HG02678 (cell line): Measurements from ENCODE around the gene SLC27A3.

Experiments
- ATAC-seq: cut with Tn5 transposase; IDR thresholded peaks from one replicate; pipeline ENCODE4 v1.9.1; 2021; ENCODE audit warnings: mild to moderate bottlenecking, moderate library complexity; ENCODE audit not compliant: unreplicated experiment

SLC27A3 gene, protein sequence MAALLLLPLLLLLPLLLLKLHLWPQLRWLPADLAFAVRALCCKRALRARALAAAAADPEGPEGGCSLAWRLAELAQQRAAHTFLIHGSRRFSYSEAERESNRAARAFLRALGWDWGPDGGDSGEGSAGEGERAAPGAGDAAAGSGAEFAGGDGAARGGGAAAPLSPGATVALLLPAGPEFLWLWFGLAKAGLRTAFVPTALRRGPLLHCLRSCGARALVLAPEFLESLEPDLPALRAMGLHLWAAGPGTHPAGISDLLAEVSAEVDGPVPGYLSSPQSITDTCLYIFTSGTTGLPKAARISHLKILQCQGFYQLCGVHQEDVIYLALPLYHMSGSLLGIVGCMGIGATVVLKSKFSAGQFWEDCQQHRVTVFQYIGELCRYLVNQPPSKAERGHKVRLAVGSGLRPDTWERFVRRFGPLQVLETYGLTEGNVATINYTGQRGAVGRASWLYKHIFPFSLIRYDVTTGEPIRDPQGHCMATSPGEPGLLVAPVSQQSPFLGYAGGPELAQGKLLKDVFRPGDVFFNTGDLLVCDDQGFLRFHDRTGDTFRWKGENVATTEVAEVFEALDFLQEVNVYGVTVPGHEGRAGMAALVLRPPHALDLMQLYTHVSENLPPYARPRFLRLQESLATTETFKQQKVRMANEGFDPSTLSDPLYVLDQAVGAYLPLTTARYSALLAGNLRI

DNA sequence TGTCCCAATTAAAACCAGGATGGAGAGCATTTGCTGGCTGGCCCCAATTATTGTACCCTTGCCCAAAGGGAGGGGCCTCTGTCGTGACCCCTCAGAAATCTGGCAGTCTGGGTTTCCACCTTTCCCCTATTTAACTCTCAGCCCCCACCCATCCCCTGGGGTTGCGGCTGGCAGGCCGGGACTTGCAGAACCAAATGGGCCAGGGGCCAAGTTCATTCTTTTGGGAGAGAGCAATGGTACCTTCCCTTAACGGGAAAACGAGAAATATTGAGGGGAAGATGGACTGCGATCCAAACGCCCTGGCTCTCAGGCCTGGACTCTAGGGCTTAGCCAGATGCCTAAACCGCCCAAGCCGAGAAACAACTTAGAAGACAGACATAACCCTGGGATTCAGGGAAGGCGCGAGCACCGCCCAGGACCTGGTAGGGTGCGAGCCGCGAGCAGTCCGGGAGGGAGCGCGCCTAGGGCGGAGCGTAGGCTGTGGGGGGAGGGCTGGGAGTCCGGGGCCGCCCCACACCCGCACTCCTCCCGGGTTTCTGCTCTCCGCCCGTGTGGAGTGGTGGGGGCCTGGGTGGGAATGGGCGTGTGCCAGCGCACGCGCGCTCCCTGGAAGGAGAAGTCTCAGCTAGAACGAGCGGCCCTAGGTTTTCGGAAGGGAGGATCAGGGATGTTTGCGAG lies at the start of gene SLC27A3:
TSS of gene SLC27A3 (plus strand) at position 628 of the 678 bp plus-strand sequence. CDS start 91 bp downstream, outside the sequence.
- peak; percentile 26 for ATAC-seq

DNA sequence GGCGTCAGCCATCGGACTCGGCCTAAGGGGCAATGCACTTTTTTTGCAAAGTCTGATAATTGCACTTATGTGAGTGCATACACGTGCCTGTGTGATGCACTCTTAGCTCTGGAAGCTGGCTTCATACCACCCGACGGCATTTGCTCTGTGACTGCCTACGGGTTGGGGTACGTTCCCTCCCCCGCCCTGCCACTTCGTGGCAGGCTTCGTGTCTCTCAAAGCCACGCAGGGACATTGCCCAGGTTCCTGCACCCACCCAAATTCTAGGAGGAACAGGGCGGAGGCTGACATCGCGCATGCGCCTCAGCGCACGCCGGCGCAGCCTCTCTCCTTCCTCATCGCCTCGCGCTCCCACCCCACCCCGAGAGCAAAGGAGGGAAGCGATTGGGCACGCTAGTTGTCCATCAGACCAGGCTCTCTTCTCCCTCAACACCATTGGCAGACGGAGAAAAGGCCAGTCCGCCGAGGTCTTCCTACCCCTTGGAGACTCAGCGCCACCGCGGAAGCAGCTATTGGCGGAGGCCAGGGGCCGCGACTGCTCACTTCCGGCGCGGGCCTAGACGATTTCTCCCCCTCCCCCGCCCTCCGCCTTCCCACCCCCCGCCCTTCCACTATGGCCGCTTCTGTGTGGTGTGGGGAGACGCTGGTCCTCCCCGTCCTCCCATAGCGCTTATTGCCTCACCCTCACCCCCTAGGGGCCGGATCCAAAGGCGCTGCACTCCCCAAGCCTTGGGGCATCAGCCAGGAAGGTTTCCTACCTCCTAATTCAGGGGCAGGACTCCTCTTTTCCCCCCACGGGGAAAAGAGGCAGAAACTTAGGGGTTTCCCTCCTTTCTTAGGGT lies 47.5 kb upstream of the SLC27A3 start, which contains the start of gene INTS3:
TSS of gene INTS3 (plus strand) at position 588 of the 842 bp plus-strand sequence. CDS start 585 bp downstream, outside the sequence.
- ATAC-seq = peak; percentile 97

DNA sequence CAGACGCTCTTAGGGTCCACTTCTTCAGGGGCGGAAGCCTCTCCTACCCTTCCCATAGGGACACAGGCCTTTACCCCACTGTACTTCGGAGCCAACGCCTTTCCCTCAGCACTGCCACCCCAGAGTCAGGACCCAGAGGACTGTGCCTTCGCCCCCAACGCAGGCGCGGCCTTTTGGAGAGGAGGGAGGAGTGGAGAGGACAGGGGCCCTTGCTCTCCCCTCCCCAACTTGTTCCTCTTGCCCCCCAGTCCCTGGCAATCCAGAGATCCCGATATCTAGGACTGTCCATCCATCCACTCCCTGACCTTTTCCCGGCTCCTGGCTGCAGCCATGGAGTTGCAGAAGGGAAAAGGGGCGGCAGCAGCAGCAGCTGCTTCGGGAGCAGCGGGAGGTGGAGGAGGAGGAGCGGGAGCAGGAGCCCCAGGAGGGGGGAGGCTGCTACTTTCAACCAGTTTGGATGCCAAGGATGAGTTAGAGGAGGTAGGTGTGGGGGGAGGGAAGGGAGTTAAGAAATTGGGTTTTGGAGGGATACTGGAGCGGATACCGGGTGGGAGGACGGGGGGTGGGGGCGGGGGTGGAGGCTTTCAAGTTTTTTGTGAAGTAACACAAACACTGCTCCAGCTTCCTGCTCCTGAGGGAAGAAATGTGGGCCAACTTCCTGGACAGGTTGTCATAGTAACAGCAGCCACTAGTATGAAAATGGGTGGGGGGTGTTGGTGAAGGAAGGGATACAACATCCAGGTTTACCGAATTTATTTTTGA lies 46.7 kb upstream of the SLC27A3 start:
- ATAC-seq = no peak

DNA sequence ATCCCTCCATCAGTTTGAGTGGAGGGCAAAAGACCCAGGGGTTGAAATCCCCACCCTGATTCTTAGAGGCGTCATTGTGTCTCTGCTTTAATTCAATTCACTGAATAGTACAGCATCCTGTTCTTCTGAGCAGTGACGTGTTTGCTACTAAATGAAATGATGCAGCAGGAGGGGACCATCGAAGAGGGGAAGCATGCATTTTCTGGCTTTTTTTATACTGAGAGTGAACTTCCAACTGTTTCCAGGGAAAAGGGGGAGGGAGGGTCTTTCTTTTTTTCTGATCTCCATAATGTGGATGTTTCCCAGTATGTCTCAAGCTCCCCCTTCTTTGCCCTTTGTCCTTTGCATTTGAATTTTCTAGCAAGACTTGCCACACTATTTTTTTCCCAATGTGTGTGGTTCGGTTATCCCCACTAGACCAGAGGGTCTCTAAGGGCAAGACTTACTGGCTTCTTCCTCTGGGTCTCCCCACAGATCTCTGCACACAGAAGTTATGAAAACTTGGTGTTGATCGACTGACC lies 44.7 kb upstream of the SLC27A3 start:
- ATAC-seq = no peak

DNA sequence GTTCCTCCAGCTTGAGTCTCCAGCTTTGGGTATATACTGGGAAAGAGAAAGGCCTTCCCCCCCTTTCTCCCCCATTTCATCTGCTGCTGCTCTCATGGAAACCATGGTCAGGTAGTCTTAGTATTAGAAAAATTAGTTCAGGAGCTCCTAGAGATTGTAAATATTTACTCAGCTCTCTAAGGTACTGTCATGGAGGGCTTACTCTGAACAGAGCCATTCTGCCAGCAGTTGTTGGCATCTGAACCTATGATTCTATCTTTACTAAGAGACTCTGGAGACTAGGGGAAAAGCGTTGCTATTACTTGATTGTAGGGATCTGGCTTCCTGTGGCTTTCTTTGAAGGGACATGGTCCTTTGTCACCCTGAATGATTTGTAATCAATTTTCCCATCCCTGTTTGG lies 41.2 kb upstream of the SLC27A3 start:
- ATAC-seq = no peak

DNA sequence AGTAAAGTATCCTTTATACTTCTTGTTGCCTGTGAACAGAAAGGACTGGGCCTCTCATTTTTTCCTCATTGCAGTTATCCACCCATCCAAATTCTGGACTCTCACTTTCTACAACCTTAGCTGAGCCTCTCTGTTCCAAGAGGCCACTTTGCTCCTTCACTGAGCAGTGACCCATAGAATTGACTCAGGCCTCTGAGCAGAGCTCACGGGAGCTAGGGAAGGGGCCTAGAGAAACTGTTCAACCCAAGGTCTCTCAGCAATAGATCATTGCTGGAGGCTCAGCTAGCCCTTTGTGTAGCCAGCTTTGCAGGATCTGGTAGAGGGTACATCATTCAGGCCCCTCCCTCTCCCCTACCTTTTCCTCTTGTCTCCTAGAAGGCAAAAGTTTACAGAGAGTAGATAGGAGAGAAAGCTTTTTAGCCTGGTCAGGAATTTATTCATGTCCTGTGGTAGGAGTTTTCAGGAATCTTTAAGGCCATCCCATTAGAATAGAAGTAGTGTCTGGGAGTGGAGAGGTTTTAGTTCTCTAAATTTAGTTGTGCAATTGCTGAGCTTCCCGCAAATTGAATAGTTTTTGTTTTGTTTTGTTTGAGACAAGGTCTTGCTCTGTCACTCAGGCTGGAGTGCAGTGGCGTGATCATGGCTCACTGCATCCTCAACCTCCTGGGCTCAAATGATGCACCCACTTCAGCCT lies 40.7 kb upstream of the SLC27A3 start:
- ATAC-seq = peak; percentile 32

DNA sequence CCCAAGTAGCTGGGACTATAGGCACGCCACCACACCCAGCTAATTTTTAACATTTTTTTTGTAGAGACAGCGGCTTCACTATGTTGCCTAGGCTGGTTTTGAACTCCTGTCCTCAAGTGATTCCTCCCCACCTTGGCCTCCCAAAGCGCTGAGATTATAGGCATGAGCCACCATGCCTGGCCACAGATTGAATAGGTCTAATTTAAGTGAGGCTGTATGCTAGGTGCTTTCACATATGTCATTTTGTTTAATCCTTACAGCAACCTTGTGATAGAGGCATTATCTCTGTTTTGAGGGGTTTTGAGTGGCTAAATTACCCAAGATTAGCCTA lies 40.2 kb upstream of the SLC27A3 start:
- ATAC-seq = no peak

DNA sequence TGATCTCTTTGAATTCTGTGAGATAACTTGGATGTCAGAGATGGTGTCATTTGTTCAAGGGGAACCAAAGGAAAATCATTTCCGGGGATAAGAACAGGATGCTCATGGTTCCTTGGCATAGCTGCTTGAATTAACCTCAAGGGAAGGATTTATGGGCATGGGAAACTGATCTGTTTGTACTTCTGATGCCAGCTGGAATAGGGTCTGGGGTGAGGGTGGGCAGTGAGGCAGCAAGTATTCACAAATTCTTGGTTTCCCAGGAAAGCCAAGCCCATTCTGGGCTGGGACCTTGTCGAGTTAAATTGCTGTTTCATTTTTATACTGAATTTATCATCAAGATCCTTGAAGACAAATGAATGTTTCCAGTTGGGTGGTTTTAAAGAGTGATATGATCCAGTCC lies 33.2 kb upstream of the SLC27A3 start:
- no peak for ATAC-seq

DNA sequence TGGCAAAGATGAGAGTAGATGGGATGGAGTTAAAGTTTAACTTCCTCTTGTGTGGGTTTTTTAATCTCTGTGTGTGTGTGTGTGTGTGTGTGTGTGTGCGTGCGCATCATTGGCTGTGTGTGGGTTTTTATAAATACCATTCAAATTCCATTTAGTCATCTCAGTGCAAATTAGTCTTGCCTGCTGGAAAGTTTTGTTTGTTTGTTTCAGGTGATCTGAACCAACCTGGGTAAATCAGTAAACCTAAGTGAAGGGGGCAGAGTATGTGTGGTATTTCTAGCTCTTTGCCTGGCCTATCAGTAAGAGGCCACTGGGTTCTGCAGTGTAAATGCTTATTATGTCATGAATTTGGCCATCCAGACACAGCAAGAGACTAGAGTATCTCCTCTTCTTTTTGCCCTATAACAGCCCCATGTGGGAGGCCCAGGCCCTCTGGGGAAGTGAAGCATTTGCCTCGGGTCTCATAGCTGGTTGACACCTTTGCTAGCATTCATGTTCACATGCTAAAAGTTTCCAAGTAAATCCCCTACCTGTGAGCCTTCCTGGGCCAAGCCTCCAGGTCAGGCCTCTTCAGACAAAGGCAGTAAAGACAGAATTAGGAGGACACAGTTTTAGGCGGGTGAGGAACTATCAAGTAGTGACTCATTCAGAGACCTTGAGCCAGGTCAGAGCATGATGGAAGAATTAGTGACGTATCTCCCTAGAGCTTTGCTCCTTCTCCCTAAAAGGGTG lies 32.6 kb upstream of the SLC27A3 start:
- peak; percentile 59 for ATAC-seq

DNA sequence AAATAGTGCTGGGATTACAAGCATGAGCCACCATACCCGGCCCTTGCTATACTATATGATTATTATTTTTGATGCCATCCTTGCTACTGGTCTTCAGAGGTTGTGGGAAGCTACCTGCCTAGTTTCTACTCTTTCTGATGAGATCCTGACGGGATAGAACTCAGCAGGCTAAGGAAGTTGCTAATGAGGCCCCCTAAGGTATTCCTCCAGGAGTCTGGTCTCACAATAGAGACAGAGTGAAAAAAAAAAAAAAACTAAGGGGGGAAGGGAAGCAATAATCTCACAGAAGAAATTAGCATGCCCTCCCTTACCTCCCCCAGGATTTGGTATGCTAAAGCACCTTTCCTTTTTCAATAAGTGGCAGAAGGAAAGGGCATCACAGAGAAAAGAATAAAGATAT lies 29.8 kb upstream of the SLC27A3 start:
- no peak for ATAC-seq

DNA sequence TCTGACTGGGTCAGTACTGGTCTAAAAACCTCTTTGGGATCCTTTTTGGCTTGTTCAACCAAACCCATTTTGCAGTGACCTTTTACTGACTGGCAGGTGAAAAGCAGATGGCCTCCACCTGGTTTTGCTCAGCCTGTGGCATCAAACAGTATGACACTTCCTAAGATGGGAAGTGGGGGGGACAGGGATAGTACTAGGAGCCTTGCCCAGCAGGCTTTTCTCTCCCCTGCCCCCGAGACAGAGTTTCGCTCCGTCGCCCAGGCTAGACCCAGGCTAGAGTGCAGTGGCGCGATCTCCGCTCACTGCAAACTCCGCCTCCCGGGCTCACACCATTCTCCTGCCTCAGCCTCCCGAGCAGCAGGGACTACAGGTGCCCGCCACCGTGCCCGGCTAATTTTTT lies 29.0 kb upstream of the SLC27A3 start:
- ATAC-seq = no peak

DNA sequence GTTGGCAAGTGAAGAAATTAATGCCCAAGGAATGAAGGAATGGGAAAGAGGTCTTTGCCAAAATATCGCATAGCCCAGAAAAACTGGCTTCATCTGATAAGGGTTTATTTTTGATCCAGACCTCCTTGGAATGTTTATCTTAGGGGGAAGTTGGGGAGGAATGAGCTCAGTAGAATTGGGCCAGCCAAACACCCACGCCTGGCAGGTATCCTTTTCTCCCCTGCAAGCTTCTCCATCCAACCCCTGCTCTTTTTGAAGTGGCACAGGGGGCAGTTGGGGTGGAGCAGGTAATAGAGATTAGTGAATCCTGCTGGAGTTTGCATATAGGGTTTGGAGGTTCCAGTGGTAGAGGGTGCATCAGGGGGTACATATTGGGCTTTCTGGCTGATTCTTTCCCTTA lies 26.3 kb upstream of the SLC27A3 start:
- no peak for ATAC-seq

DNA sequence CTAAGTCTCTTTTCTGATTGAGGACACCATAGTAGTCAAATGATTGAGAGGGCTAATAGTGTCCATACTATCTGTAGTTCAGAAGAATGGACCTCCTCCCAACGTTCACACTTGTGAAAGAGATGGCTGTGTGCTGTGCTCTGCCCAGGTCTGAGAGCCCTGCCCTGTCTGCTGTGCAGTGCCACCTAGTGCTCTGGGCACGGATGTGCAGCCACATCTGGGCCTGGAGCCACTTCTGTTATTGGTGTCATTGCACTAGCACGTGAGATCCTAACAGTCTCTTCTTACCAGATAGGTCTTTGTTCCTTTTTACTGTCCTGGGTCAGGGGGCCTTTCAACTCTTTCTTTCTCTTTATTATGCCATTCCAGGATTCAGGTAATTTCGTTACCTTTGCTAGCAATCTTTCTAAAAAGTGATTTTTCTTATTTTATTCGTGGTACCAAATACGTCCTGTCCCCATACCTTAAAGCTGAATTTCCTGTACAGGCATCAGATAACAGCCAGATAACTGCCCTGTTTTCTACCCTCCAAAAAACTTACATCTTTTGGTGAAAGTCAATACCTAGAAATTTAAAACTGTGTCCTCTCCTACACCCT lies 25.7 kb upstream of the SLC27A3 start:
- peak; percentile 87 for ATAC-seq

DNA sequence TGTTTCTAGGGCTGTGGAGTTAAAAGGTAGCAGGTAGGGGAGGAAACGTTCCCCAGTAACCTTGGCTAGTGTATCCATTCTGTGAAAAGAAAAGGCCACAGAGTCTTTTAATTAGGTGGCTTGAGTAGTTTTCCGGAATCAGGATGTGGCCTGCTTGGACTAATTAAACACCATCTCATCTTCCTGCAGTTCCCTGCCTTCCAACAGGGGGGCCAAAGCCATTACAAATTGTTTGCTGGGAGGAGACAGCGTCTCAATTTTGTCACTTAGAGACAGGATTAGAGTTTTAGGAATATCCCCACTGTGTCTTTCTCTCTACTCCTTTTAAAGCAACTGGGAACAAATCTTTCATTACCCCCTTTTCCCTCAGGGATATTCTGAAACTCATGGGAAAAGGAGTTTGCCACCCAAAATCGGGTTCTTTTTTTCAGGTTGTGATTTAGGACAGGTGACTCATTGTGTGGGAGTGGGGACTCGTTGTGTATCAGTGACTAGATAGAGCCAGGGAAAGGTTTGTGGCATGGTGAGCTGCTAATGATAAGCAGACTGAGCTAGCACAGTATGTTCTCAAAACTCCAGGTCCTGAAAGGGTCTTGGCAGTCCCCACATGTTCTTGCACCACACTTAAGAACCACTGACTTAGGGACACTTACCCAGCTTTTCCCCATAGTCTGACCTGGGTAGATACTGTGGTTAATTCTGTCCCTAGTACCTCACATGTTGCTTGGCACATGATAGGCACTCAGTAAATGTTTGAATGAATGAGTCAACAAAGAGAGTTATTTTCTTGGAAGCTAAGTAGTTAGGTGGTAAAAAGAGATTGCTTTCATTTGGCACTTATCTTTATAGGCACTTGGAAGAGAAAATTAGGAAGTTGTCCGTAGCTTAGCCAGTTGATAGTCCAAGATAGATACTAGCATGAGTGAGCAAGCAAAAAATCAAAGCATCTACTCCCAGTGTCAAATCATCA lies 24.9 kb upstream of the SLC27A3 start:
- ATAC-seq = no peak

DNA sequence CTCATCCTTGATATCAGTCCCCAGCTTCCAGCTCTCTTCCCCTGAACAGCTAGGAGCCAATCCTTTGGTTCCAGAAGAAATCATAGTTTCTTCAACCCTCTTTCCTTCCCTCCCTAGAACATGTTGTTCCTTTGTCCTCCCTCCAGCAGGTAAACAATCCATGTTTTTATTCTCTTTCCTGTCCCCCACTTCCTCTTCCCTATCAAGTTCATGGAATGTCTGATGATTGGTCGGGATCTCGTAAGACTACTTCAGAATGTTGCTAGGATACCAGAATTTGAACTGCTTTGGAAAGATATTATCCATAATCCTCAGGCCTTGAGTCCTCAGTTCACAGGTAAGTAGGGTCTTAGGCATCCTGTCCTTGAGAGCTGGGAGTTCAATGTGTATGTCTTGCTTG lies 23.1 kb upstream of the SLC27A3 start:
- ATAC-seq = no peak

DNA sequence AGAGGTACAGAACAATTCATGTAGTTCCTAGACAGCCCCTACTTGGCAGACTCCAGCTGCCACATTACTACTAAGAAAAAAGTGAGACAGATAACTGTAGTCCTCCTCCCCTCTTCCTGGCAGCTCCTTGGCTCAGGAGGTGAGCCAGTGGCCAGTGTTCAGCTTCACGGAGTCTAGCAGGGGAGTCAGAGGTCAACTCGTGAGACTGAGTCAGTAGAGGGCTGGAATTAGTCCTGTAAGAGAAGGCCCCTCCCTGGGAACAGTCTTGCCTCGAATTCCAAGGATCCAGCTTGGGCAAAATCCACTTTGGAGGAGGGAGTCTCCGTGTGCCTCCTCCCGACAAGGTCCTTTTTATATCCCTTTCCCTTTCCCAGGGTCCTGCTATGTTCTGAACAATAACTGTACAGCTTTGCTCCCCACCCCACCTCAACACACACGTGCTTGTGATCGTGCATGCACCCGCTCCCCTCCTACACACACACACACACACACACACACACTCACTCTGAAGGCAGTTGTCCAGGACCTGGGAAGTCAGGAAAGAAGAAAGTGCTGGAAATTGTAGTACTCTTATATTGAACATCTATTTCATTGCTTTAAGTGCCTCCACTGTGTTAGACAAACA lies 22.5 kb upstream of the SLC27A3 start:
- no peak for ATAC-seq

DNA sequence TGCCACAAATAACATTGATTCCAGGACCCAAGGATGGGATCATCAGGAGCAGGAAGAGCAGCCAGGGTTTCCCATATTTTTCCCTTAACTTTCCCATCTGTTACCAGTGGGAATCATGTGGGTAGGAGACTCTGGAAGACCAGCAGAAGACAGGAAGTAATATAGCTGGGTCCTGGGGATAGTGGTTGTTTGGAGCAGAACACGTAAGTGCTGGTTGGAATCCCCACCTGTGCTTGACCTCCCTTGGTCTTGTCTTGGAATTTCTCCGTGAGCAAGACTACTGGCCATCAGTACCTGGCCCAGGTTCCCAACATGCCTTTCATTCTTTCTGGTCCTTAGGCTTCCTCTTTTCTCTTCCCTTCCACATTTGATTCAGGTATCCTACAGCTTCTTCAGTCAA lies 20.9 kb upstream of the SLC27A3 start:
- no peak for ATAC-seq
